ENCODE measurements around the gene RAPGEF4.

GRCh38 chr2:172790404-172790803 lies 54.8 kb downstream of the RAPGEF4 start:
- TF ChIP-seq POLR2AphosphoS5 (IDR thresholded peaks at IDR 0.05) = no peak
- TF ChIP-seq, protein P1, sequence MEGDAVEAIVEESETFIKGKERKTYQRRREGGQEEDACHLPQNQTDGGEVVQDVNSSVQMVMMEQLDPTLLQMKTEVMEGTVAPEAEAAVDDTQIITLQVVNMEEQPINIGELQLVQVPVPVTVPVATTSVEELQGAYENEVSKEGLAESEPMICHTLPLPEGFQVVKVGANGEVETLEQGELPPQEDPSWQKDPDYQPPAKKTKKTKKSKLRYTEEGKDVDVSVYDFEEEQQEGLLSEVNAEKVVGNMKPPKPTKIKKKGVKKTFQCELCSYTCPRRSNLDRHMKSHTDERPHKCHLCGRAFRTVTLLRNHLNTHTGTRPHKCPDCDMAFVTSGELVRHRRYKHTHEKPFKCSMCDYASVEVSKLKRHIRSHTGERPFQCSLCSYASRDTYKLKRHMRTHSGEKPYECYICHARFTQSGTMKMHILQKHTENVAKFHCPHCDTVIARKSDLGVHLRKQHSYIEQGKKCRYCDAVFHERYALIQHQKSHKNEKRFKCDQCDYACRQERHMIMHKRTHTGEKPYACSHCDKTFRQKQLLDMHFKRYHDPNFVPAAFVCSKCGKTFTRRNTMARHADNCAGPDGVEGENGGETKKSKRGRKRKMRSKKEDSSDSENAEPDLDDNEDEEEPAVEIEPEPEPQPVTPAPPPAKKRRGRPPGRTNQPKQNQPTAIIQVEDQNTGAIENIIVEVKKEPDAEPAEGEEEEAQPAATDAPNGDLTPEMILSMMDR (IDR thresholded peaks at IDR 0.05) = no peak
